OCI-LY1 (cell line): ENCODE results near the gene UGCG.

Experiments
- H2AFZ ChIP-seq: fragments of 200-600 bp; sonication (generic), shearing (Covaris generic); 2 replicates; pipeline ENCODE4 v1.6.0; 2014; ENCODE audit warnings: antibody characterized with exemption, mild to moderate bottlenecking, low read length
- H3F3A ChIP-seq: fragments of 200-600 bp; sonication (generic), shearing (Covaris generic); 2 replicates; pipeline ENCODE4 v1.6.0; 2014; ENCODE audit warnings: mild to moderate bottlenecking, antibody characterized with exemption, low read length, moderate library complexity; ENCODE audit not compliant: insufficient read depth
- H3K27ac ChIP-seq: fragments of 200-600 bp; sonication (generic); 2 replicates; pipeline ENCODE4 v1.5.1; 2014; ENCODE audit warnings: low read length, mixed run types, mild to moderate bottlenecking, low read depth; ENCODE audit not compliant: poor library complexity, severe bottlenecking
- H3K27me3 ChIP-seq: fragments of 200-600 bp; sonication (generic); 2 replicates; pipeline ENCODE4 v1.6.0; 2014; ENCODE audit warnings: antibody characterized with exemption, mild to moderate bottlenecking, low read length, moderate library complexity; ENCODE audit not compliant: insufficient read depth
- H3K36me3 ChIP-seq: fragments of 200-600 bp; sonication (generic); 2 replicates; pipeline ENCODE4 v1.6.1; 2014; ENCODE audit warnings: mild to moderate bottlenecking, antibody characterized with exemption, low read length, moderate library complexity, mixed read lengths; ENCODE audit not compliant: insufficient read depth
- H3K4me1 ChIP-seq: fragments of 200-600 bp; sonication (generic); 2 replicates; pipeline ENCODE4 v1.5.1; 2014; ENCODE audit warnings: mild to moderate bottlenecking, low read length, moderate library complexity; ENCODE audit not compliant: insufficient read depth, severe bottlenecking
- H3K4me2 ChIP-seq: fragments of 200-600 bp; sonication (generic), shearing (Covaris generic); 2 replicates; pipeline ENCODE4 v1.6.1; 2014; ENCODE audit warnings: low read length
- H3K4me3 ChIP-seq: fragments of 200-600 bp; sonication (generic); 2 replicates; pipeline ENCODE4 v1.5.1; 2014; ENCODE audit warnings: low read length, low read depth, mild to moderate bottlenecking, mixed read lengths; ENCODE audit not compliant: poor library complexity, severe bottlenecking
- H3K79me2 ChIP-seq: fragments of 200-600 bp; shearing (Covaris generic); 2 replicates; pipeline ENCODE4 v1.6.1; 2016; ENCODE audit warnings: mixed run types, low read length, mixed read lengths; ENCODE audit not compliant: insufficient read depth
- H3K9ac ChIP-seq: fragments of 200-600 bp; sonication (generic), shearing (Covaris generic); 2 replicates; pipeline ENCODE4 v1.6.1; 2014; ENCODE audit warnings: mild to moderate bottlenecking, low read length, mixed read lengths
- H3K9me2 ChIP-seq: fragments of 200-600 bp; sonication (generic), shearing (Covaris generic); 2 replicates; pipeline ENCODE4 v1.6.1; 2014; ENCODE audit warnings: low read depth, mild to moderate bottlenecking, low read length, mixed read lengths
- H3K9me3 ChIP-seq: fragments of 200-600 bp; shearing (Covaris generic); 2 replicates; pipeline ENCODE4 v1.6.1; 2014; ENCODE audit warnings: low read length, mixed read lengths
- H4K20me1 ChIP-seq: fragments of 200-600 bp; sonication (generic), shearing (Covaris generic); 2 replicates; pipeline ENCODE4 v1.6.0; 2016; ENCODE audit warnings: mild to moderate bottlenecking, low read length; ENCODE audit not compliant: insufficient read depth
- EZH2 ChIP-seq: fragments of 200-600 bp; sonication (generic), shearing (Covaris generic); IDR thresholded peaks from 2 replicates; pipeline ENCODE4 v1.8.0; 2017; ENCODE audit warnings: borderline replicate concordance, mixed run types, mild to moderate bottlenecking, antibody characterized with exemption, low read length, moderate library complexity, mixed read lengths
- TF ChIP-seq, protein P1 (sequence below): fragments of 200-600 bp; sonication (generic), shearing (Covaris generic); IDR thresholded peaks from 2 replicates; pipeline ENCODE4 v1.5.1; 2017; ENCODE audit warnings: mild to moderate bottlenecking, antibody characterized with exemption, low read length, moderate library complexity, mixed read lengths

Gene UGCG

DNA sequence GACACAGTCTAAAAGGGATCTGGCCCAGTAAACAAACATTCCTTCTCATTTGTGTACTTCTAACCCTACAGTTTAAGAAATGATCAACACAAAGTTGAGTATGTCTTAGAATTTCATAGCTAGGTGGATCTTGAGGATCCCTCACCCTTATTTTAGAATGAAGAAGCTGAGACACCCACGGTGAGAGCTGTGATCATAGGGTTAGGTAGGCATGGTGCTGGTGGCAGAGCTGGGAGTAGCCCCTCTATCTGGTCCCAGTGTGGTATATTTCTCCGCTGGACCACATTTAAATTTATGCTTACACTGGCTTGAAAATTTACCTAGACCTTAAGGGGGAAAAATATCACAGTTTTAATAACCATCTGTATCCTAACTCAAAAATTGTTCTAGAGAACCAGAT lies 39.8 kb downstream of the UGCG start:
- no peak overlapping the region for H2AFZ ChIP-seq
- no peak overlapping the region for H3K9ac ChIP-seq
- peaks cover 44% of the 10 kb centered on the region for H3K36me3 ChIP-seq
- no peak overlapping the region for H3K4me2 ChIP-seq
- H3K27me3 ChIP-seq: no peaks in the 10 kb centered on the region
- H3K27ac ChIP-seq: no peak overlapping the region
- no peaks in the 10 kb centered on the region for H4K20me1 ChIP-seq
- TF ChIP-seq, protein P1, sequence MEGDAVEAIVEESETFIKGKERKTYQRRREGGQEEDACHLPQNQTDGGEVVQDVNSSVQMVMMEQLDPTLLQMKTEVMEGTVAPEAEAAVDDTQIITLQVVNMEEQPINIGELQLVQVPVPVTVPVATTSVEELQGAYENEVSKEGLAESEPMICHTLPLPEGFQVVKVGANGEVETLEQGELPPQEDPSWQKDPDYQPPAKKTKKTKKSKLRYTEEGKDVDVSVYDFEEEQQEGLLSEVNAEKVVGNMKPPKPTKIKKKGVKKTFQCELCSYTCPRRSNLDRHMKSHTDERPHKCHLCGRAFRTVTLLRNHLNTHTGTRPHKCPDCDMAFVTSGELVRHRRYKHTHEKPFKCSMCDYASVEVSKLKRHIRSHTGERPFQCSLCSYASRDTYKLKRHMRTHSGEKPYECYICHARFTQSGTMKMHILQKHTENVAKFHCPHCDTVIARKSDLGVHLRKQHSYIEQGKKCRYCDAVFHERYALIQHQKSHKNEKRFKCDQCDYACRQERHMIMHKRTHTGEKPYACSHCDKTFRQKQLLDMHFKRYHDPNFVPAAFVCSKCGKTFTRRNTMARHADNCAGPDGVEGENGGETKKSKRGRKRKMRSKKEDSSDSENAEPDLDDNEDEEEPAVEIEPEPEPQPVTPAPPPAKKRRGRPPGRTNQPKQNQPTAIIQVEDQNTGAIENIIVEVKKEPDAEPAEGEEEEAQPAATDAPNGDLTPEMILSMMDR: no peak
- no peak for TF ChIP-seq EZH2
- H3K79me2 ChIP-seq: no peaks in the 10 kb centered on the region
- no peaks in the 10 kb centered on the region for H3F3A ChIP-seq
- no peaks in the 10 kb centered on the region for H3K9me2 ChIP-seq
- H3K4me3 ChIP-seq: no peak overlapping the region
- no peaks in the 10 kb centered on the region for H3K9me3 ChIP-seq
- H3K4me1 ChIP-seq: peaks cover 14% of the 10 kb centered on the region

DNA sequence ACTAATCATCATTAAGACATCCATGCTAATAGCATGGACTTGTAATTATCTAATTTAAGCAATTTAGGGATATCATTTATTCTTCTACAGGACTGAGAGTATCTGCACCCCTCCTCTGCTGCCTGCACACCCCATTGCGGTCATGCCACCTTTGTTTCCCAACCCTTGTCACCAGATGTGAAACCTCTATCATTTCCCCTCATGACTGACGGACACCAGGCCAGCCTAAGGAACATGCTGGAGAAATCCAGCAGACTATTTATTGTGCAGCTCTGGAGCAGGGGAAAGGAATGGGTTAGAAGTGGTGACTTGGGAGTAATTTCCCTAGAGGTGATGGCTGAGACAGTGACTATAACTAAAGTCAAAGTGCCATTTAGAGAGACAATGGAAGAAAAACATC lies 40.7 kb downstream of the UGCG start:
- Histone ChIP-seq H3K9ac (no peak overlapping the region), H3K4me3 (no peak overlapping the region), H3K27ac (peak overlapping the region; percentile 11), H3K9me3 (no peaks in the 10 kb centered on the region), H3F3A (no peaks in the 10 kb centered on the region), H3K4me1 (peaks cover 14% of the 10 kb centered on the region), H3K79me2 (no peaks in the 10 kb centered on the region), H2AFZ (no peak overlapping the region), H4K20me1 (no peaks in the 10 kb centered on the region), H3K27me3 (no peaks in the 10 kb centered on the region), H3K4me2 (no peak overlapping the region), H3K36me3 (peaks cover 35% of the 10 kb centered on the region), H3K9me2 (no peaks in the 10 kb centered on the region)
- TF ChIP-seq, protein P1: no peak
- no peak for TF ChIP-seq EZH2

DNA sequence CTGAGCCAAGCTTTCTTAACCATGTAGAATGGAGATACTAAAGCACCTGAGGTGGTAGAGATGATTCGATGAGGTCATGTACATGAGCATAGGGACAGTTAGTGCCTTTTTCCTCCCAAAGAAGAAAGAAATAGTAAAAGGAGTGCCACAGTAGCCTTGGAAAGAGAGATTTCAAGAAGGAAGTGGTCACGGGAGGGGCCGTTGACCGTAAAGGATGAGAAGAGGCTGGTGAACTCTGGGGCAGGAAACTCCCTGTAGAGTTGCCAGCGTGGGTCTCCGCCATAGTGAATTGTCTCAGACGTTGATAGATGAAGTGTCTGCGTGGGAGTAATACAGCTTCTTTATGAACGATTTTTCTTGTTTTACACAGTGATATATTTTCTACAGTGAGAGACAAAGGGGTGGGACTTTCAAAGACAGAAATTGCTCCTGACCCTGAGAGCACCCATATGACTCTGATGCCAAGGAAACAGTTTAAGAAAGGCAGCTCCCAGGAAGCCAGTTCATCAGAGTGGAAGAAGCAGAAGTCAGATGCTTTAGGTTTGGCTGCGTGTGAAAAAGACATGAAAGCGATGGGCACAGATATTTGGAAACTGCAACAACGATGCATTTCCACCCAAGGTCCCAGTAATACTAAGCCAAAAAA lies 41.3 kb downstream of the UGCG start:
- H3K4me2 ChIP-seq: peak overlapping the region; percentile 30; the same call in 1 of the 2 replicates
- no peak overlapping the region for H3K9ac ChIP-seq
- no peaks in the 10 kb centered on the region for H3K79me2 ChIP-seq
- no peaks in the 10 kb centered on the region for H3K27me3 ChIP-seq
- no peaks in the 10 kb centered on the region for H4K20me1 ChIP-seq
- no peaks in the 10 kb centered on the region for H3F3A ChIP-seq
- TF ChIP-seq, protein P1: no peak
- no peak for TF ChIP-seq EZH2
- peak overlapping the region; percentile 11 for H3K27ac ChIP-seq
- H3K9me3 ChIP-seq: no peaks in the 10 kb centered on the region
- peaks cover 14% of the 10 kb centered on the region for H3K4me1 ChIP-seq
- H3K4me3 ChIP-seq: no peak overlapping the region
- no peak overlapping the region for H2AFZ ChIP-seq
- H3K36me3 ChIP-seq: peaks cover 29% of the 10 kb centered on the region
- H3K9me2 ChIP-seq: no peaks in the 10 kb centered on the region
